ENCODE data around the gene GRM2.

GRM2 gene

GRCh38 chr3:51680663-51681230 is 26.1 kb upstream of the GRM2 start:
- TF ChIP-seq CTCF (conservative IDR thresholded peaks at IDR 0.05) = no peak
- H3K27ac ChIP-seq = peak overlapping the region; percentile 40

- H3K27ac ChIP-seq = peak overlapping the region; percentile 40
- TF ChIP-seq CTCF (conservative IDR thresholded peaks at IDR 0.05) = no peak
Observed at GRCh38 chr3:51681453-51681852, 25.4 kb upstream of the GRM2 start.

GRCh38 chr3:51682079-51682478 is 24.8 kb upstream of the GRM2 start:
- TF ChIP-seq CTCF (conservative IDR thresholded peaks at IDR 0.05) = peak; percentile 93
- H3K27ac ChIP-seq = peak overlapping the region; percentile 40

GRCh38 chr3:51682526-51682925 is 24.3 kb upstream of the GRM2 start:
- TF ChIP-seq CTCF (conservative IDR thresholded peaks at IDR 0.05) = 0 out of 2 replicates have a peak, but pooled peaks have one; percentile 13
- H3K27ac ChIP-seq = no peak overlapping the region

GRCh38 chr3:51683566-51683965 is 23.3 kb upstream of the GRM2 start:
- H3K27ac ChIP-seq = peak overlapping the region; percentile 49
- TF ChIP-seq CTCF (conservative IDR thresholded peaks at IDR 0.05) = no peak

- peak; percentile 15; the same call in 1 of the 2 replicates for TF ChIP-seq CTCF (conservative IDR thresholded peaks at IDR 0.05)
- peak overlapping the region; percentile 49 for H3K27ac ChIP-seq
Observed at GRCh38 chr3:51684971-51685751, 21.7 kb upstream of the GRM2 start.

GRCh38 chr3:51686056-51686455 is 20.8 kb upstream of the GRM2 start:
- no peak for TF ChIP-seq CTCF (conservative IDR thresholded peaks at IDR 0.05)

More at GRCh38 chr3:51686056-51686455, 20.8 kb upstream of the GRM2 start:
- no peak overlapping the region for H3K27ac ChIP-seq
